ENCODE data around the gene UNC5CL.
"Not testable (repeated sequence)": the region's sequence is repeated elsewhere in the genome, so short reads cannot be mapped to it uniquely, and the experiment has no call there.

The UNC5CL gene

GRCh38 chr6:41027241-41027640 is 11.8 kb downstream of the UNC5CL start:
- Histone ChIP-seq H3K27me3 (ENCODE audit: control insufficient read depth, insufficient read depth, low read length) (no peaks in the 10 kb centered on the region), H3K36me3 (ENCODE audit: control insufficient read depth, insufficient read depth, low read length) (no peaks in the 10 kb centered on the region), H3K9me3 (ENCODE audit: control insufficient read depth, insufficient read depth, low read length) (no peaks in the 10 kb centered on the region), H3K27ac (ENCODE audit: low read length) (no peak overlapping the region), H3K4me1 (ENCODE audit: control insufficient read depth, insufficient read depth, low read length) (peaks cover 3% of the 10 kb centered on the region), H3K4me3 (ENCODE audit: low read length) (peak overlapping the region; percentile 36; the same call in 1 of the 2 replicates)
- WGBS (ENCODE audit: insufficient coverage, insufficient read length), result no CpG with 5 or more reads among the region's 4 CpGs
- DNase-seq (ENCODE audit: low read depth, low spot score), result no peak

GRCh38 chr6:41025966-41026530 is 13.0 kb downstream of the UNC5CL start:
- Histone ChIP-seq H3K27me3 (ENCODE audit: control insufficient read depth, insufficient read depth, low read length) (no peaks in the 10 kb centered on the region), H3K4me3 (ENCODE audit: low read length) (no peak overlapping the region), H3K4me1 (ENCODE audit: control insufficient read depth, insufficient read depth, low read length) (peaks cover 3% of the 10 kb centered on the region), H3K27ac (ENCODE audit: low read length) (no peak overlapping the region), H3K9me3 (ENCODE audit: control insufficient read depth, insufficient read depth, low read length) (no peaks in the 10 kb centered on the region), H3K36me3 (ENCODE audit: control insufficient read depth, insufficient read depth, low read length) (no peaks in the 10 kb centered on the region)
- no peak for DNase-seq (ENCODE audit: low read depth, low spot score)
- no CpG with 5 or more reads among the region's 3 CpGs for WGBS (ENCODE audit: insufficient coverage, insufficient read length)

DNA sequence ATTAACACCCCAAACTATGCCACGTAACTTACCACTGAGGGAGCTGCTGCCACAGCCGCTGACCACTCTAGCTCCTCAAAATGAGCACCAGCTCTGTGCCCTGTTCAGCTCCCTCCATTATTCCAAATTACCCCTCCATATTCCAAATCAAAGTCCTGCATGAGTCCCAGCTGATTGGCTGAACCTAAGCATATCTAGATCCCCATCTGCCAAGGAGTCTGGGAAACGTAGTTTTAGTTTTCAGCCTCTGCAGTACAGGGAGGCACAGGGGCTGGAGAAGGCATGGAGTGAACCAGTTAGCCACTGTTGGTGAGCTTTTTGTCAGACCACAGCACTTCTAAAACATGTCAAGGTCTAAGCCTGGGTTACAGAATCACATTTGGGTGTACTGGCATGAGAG is 15.9 kb downstream of the UNC5CL start:
- Histone ChIP-seq H3K4me1 (ENCODE audit: control insufficient read depth, insufficient read depth, low read length) (no peaks in the 10 kb centered on the region; the same call in 1 of the 2 replicates), H3K27ac (ENCODE audit: low read length) (no peak overlapping the region), H3K27me3 (ENCODE audit: control insufficient read depth, insufficient read depth, low read length) (no peaks in the 10 kb centered on the region), H3K4me3 (ENCODE audit: low read length) (no peak overlapping the region), H3K36me3 (ENCODE audit: control insufficient read depth, insufficient read depth, low read length) (no peaks in the 10 kb centered on the region), H3K9me3 (ENCODE audit: control insufficient read depth, insufficient read depth, low read length) (no peaks in the 10 kb centered on the region)
- WGBS (ENCODE audit: insufficient coverage, insufficient read length), result no CpG with 5 or more reads among the region's 3 CpGs
- no peak for DNase-seq (ENCODE audit: low read depth, low spot score)

- Histone ChIP-seq H3K27ac (ENCODE audit: low read length) (no peak overlapping the region), H3K9me3 (ENCODE audit: control insufficient read depth, insufficient read depth, low read length) (no peaks in the 10 kb centered on the region), H3K4me3 (ENCODE audit: low read length) (no peak overlapping the region), H3K27me3 (ENCODE audit: control insufficient read depth, insufficient read depth, low read length) (no peaks in the 10 kb centered on the region), H3K4me1 (ENCODE audit: control insufficient read depth, insufficient read depth, low read length) (no peaks in the 10 kb centered on the region; the same call in 1 of the 2 replicates), H3K36me3 (ENCODE audit: control insufficient read depth, insufficient read depth, low read length) (no peaks in the 10 kb centered on the region)
- no peak for DNase-seq (ENCODE audit: low read depth, low spot score)
Measured at GRCh38 chr6:41022294-41022693, 16.7 kb downstream of the UNC5CL start.

GRCh38 chr6:41021832-41022231 is 17.2 kb downstream of the UNC5CL start:
- no peaks in the 10 kb centered on the region for H3K36me3 ChIP-seq (ENCODE audit: control insufficient read depth, insufficient read depth, low read length)
- no peaks in the 10 kb centered on the region; the same call in 1 of the 2 replicates for H3K4me1 ChIP-seq (ENCODE audit: control insufficient read depth, insufficient read depth, low read length)
- no peak overlapping the region for H3K4me3 ChIP-seq (ENCODE audit: low read length)
- no CpG with 5 or more reads among the region's 3 CpGs for WGBS (ENCODE audit: insufficient coverage, insufficient read length)
- DNase-seq (ENCODE audit: low read depth, low spot score), result no peak
- no peaks in the 10 kb centered on the region for H3K9me3 ChIP-seq (ENCODE audit: control insufficient read depth, insufficient read depth, low read length)
- no peak overlapping the region for H3K27ac ChIP-seq (ENCODE audit: low read length)
- H3K27me3 ChIP-seq (ENCODE audit: control insufficient read depth, insufficient read depth, low read length), result no peaks in the 10 kb centered on the region

DNA sequence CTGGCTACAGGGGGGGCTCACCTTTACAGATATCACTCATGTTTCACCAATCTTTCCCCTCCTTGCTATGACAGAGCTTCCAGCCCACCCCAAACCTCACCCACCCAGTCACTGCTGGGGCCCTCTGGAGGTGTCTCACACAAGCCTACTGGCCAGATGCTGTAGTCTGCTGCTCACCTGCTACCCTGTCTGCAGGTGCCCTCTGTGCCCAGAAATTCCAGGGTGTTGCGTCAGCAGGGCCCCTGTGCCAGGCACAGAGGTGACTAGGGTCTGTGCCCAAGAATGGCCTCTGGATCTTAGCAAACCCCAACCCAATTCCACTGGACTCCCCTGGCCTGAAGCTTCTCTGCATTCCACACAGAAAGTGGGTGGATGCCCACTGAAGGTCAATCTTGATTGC is 21.4 kb downstream of the UNC5CL start:
- no peak overlapping the region for H3K27ac ChIP-seq (ENCODE audit: low read length)
- no peak for DNase-seq (ENCODE audit: low read depth, low spot score)
- no peaks in the 10 kb centered on the region for H3K4me1 ChIP-seq (ENCODE audit: control insufficient read depth, insufficient read depth, low read length)
- no peak overlapping the region for H3K4me3 ChIP-seq (ENCODE audit: low read length)
- no peaks in the 10 kb centered on the region for H3K36me3 ChIP-seq (ENCODE audit: control insufficient read depth, insufficient read depth, low read length)
- no peaks in the 10 kb centered on the region for H3K27me3 ChIP-seq (ENCODE audit: control insufficient read depth, insufficient read depth, low read length)
- no peaks in the 10 kb centered on the region for H3K9me3 ChIP-seq (ENCODE audit: control insufficient read depth, insufficient read depth, low read length)
- no CpG with 5 or more reads among the region's 1 CpG for WGBS (ENCODE audit: insufficient coverage, insufficient read length)

DNA sequence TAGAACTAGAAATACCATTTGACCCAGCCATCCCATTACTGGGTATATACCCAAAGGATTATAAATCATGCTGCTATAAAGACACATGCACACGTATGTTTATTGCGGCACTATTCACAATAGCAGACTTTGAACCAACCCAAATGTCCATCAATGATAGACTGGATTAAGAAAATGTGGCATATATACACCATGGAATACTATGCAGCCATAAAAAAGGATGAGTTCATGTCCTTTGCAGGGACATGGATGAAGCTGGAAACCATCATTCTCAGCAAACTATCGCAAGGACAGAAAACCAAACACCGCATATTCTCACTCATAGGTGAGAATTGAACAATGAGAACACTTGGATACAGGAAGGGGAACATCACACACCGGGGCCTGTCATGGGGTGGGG is 23.2 kb downstream of the UNC5CL start:
- not testable (repeated sequence) for H3K27me3 ChIP-seq (ENCODE audit: control insufficient read depth, insufficient read depth, low read length); H3K4me1 ChIP-seq (ENCODE audit: control insufficient read depth, insufficient read depth, low read length); H3K4me3 ChIP-seq (ENCODE audit: low read length); DNase-seq (ENCODE audit: low read depth, low spot score); H3K36me3 ChIP-seq (ENCODE audit: control insufficient read depth, insufficient read depth, low read length); H3K9me3 ChIP-seq (ENCODE audit: control insufficient read depth, insufficient read depth, low read length); H3K27ac ChIP-seq (ENCODE audit: low read length)
- no CpG with 5 or more reads among the region's 5 CpGs for WGBS (ENCODE audit: insufficient coverage, insufficient read length)

DNA sequence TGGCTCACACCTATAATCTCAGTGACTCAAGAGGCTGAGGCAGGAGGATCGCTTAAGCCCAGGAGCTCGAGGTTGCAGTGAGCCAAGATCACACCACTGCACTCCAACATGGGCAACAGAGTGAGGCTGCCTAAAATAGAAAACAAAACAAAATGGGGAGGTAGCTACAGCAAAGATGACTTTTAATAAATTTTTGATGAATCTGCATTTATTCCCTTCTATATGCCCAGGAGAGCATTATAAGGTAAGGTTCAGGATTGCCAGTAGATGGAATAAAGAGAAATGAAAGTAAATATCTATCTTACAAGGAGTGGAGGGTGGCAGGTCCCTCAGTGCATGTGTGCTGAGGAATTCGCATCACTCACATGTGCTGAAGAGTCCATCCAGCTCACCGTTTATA is 24.2 kb downstream of the UNC5CL start:
- Histone ChIP-seq H3K27ac (ENCODE audit: low read length) (no peak overlapping the region), H3K9me3 (ENCODE audit: control insufficient read depth, insufficient read depth, low read length) (no peaks in the 10 kb centered on the region), H3K27me3 (ENCODE audit: control insufficient read depth, insufficient read depth, low read length) (no peaks in the 10 kb centered on the region), H3K36me3 (ENCODE audit: control insufficient read depth, insufficient read depth, low read length) (no peaks in the 10 kb centered on the region), H3K4me3 (ENCODE audit: low read length) (no peak overlapping the region), H3K4me1 (ENCODE audit: control insufficient read depth, insufficient read depth, low read length) (no peaks in the 10 kb centered on the region)
- DNase-seq (ENCODE audit: low read depth, low spot score), result no peak
- no CpG with 5 or more reads among the region's 4 CpGs for WGBS (ENCODE audit: insufficient coverage, insufficient read length)

GRCh38 chr6:41013466-41014153 is 25.4 kb downstream of the UNC5CL start:
- Histone ChIP-seq H3K36me3 (ENCODE audit: control insufficient read depth, insufficient read depth, low read length) (no peaks in the 10 kb centered on the region), H3K27ac (ENCODE audit: low read length) (no peak overlapping the region), H3K4me1 (ENCODE audit: control insufficient read depth, insufficient read depth, low read length) (no peaks in the 10 kb centered on the region), H3K4me3 (ENCODE audit: low read length) (no peak overlapping the region), H3K27me3 (ENCODE audit: control insufficient read depth, insufficient read depth, low read length) (no peaks in the 10 kb centered on the region), H3K9me3 (ENCODE audit: control insufficient read depth, insufficient read depth, low read length) (no peaks in the 10 kb centered on the region)
- DNase-seq (ENCODE audit: low read depth, low spot score), result no peak
- no CpG with 5 or more reads among the region's 5 CpGs for WGBS (ENCODE audit: insufficient coverage, insufficient read length)

GRCh38 chr6:41011673-41012072 is 27.3 kb downstream of the UNC5CL start:
- H3K4me3 ChIP-seq (ENCODE audit: low read length), result no peak overlapping the region
- no peak overlapping the region for H3K27ac ChIP-seq (ENCODE audit: low read length)
- DNase-seq (ENCODE audit: low read depth, low spot score), result no peak
- H3K9me3 ChIP-seq (ENCODE audit: control insufficient read depth, insufficient read depth, low read length), result no peaks in the 10 kb centered on the region
- no peaks in the 10 kb centered on the region for H3K4me1 ChIP-seq (ENCODE audit: control insufficient read depth, insufficient read depth, low read length)
- WGBS (ENCODE audit: insufficient coverage, insufficient read length), result no CpG with 5 or more reads among the region's 2 CpGs
- H3K36me3 ChIP-seq (ENCODE audit: control insufficient read depth, insufficient read depth, low read length), result no peaks in the 10 kb centered on the region
- H3K27me3 ChIP-seq (ENCODE audit: control insufficient read depth, insufficient read depth, low read length), result no peaks in the 10 kb centered on the region

- Histone ChIP-seq H3K27me3 (ENCODE audit: control insufficient read depth, insufficient read depth, low read length) (no peaks in the 10 kb centered on the region), H3K4me3 (ENCODE audit: low read length) (no peak overlapping the region), H3K36me3 (ENCODE audit: control insufficient read depth, insufficient read depth, low read length) (no peaks in the 10 kb centered on the region), H3K9me3 (ENCODE audit: control insufficient read depth, insufficient read depth, low read length) (no peaks in the 10 kb centered on the region), H3K27ac (ENCODE audit: low read length) (no peak overlapping the region), H3K4me1 (ENCODE audit: control insufficient read depth, insufficient read depth, low read length) (no peaks in the 10 kb centered on the region)
- no CpG with 5 or more reads among the region's 1 CpG for WGBS (ENCODE audit: insufficient coverage, insufficient read length)
- no peak for DNase-seq (ENCODE audit: low read depth, low spot score)
Measured at GRCh38 chr6:41009669-41010068, 29.4 kb downstream of the UNC5CL start.

Measured in iPS DF 6.9 (cell line).